WERI-Rb-1 (cell line): ENCODE data around the gene CCDC120.

Experiments used
- DNase-seq: peaks from one replicate; pipeline ENCODE4 v3.0.0-alpha.2; 2020
- H3K27ac ChIP-seq: fragments of 250-450 bp; sonication (Bioruptor Pico); 2 replicates; pipeline ENCODE4 v1.5.1; 2020; ENCODE audit warnings: mild to moderate bottlenecking, moderate library complexity
- H3K27me3 ChIP-seq: fragments of 250-450 bp; sonication (Bioruptor Pico); 2 replicates; pipeline ENCODE4 v1.5.1; 2021; ENCODE audit warnings: mild to moderate bottlenecking, low read depth, moderate library complexity; ENCODE audit not compliant: insufficient read depth, severe bottlenecking
- H3K36me3 ChIP-seq: fragments of 250-450 bp; sonication (Bioruptor Pico); 2 replicates; pipeline ENCODE4 v1.5.1; 2020; ENCODE audit warnings: mild to moderate bottlenecking, moderate library complexity
- H3K4me3 ChIP-seq: 2 replicates; pipeline ENCODE4 v1.5.1; 2011; ENCODE audit warnings: low read depth, mild to moderate bottlenecking, control low read depth, low read length
- H3K9me3 ChIP-seq: fragments of 250-450 bp; sonication (Bioruptor Pico); 2 replicates; pipeline ENCODE4 v1.5.1; 2021; ENCODE audit warnings: mild to moderate bottlenecking, moderate library complexity; ENCODE audit not compliant: severe bottlenecking
- CTCF ChIP-seq: IDR thresholded peaks from 2 replicates; pipeline ENCODE4 v1.5.1; 2011; ENCODE audit warnings: low read depth, mild to moderate bottlenecking, control low read depth, inconsistent platforms, low read length

CCDC120 gene

GRCh38 chrX:49077941-49078340, 19.1 kb downstream of the CCDC120 start:
- Histone ChIP-seq H3K9me3 (no peaks in the 10 kb centered on the region), H3K36me3 (no peaks in the 10 kb centered on the region), H3K27ac (no peak overlapping the region), H3K27me3 (peaks cover 4% of the 10 kb centered on the region), H3K4me3 (no peak overlapping the region)
- DNase-seq, result no peak
- TF ChIP-seq CTCF, result no peak

DNA sequence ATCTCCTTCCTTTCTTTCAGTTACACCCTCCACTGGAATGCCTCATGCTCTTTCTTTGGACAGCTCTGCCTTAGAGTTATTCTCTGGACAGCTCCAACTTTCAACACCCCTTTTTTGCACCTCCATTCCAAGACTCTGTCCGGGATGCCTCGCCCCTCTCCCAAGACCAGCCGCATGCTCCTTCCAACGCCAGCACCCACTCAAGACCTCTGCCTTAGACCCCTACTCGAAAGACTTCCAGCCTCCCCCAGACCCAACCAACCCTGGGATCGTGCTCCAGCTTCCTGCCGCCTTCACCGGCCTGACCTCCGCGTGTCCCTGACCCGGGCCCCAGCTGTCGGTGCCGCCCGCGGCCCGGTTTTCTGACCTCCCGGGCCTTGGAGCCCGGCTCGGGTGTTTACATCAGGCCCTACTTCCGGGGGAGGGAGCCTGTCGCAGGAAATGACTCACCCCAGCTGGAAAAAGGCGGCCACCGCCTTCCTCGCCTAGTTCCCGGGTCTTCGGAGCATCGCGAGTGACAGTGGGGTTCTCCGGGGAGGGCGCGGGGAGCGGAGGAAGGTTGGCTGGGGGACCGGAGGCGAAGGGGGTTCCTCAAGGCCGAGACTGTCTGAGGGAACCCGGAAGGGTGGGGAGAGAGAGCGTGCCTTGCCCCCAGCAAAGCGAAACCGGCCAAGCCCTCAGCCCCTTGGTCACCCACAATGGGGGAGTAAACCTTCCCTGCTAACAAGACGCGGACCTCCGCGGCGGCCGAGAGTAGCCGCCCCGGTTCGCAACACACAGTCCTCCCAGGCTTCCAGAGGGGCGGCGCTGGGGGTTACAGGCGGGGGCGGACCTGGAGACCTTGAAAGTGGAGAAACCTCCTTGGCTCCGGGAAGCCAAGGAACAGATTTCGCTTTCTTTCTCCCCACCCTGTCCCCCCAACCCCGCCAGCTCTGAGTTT, 21.0 kb downstream of the CCDC120 start, which contains the start of gene WDR45:
TSS of gene WDR45 (minus strand) at position 399 of the 940 bp plus-strand sequence. CDS start 1,792 bp downstream, outside the sequence.
- peak within 1 kb of the TSS; percentile 61 for H3K27ac ChIP-seq
- no peak for TF ChIP-seq CTCF
- H3K36me3 ChIP-seq, result no peaks in the 10 kb centered on the region
- peaks cover 4% of the 10 kb centered on the region for H3K27me3 ChIP-seq
- peak within 1 kb of the TSS; percentile 52 for H3K4me3 ChIP-seq
- H3K9me3 ChIP-seq, result no peaks in the 10 kb centered on the region
- DNase-seq, result peak; percentile 53

- no peak for TF ChIP-seq CTCF
- Histone ChIP-seq H3K27ac (no peak overlapping the region), H3K27me3 (no peaks in the 10 kb centered on the region), H3K4me3 (no peak overlapping the region), H3K36me3 (no peaks in the 10 kb centered on the region), H3K9me3 (no peaks in the 10 kb centered on the region)
- no peak for DNase-seq
These were observed 23.6 kb downstream of the CCDC120 start for GRCh38 chrX:49082271-49082871.

DNA sequence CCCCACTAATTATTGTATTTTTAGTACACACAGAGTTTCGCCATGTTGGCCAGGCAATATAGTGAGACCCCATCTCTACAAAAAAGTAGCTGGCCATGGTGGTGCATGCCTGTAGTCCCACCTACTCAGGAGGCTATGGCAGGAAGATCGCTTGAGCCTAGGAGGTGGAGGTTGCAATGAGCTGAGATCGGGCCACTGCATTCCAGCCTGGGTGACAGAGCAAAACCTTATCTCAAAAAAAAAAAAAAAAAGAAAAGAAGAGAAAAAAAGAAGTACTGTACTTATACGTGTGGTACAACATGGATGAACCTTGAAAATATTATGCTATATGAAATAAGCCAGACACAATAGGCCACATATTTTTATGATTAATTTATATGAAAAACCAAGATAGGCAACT, 30.8 kb downstream of the CCDC120 start:
- no peak for TF ChIP-seq CTCF
- peaks cover 2% of the 10 kb centered on the region for H3K27me3 ChIP-seq
- DNase-seq, result no peak

DNA sequence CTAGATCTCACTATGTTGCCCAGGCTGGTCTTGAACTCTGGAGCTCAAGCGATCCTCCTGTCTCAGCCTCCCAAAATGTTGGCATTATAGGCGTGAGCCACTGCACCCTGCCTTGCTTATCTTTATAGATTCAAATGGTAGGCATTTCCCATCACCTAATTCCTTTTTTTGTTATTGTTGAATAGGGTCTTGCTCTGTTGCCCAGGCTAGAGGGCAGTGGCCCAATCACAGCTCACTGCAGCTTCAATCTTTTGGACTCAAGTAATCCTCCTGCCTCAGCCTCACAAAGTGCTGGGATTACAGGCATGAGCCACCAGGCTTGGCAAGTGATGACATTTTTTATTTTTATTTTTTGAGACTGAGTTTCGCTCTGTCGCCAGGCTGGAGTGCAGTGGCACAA, 37.6 kb downstream of the CCDC120 start:
- Histone ChIP-seq H3K4me3 (no peak overlapping the region), H3K27ac (no peak overlapping the region), H3K27me3 (peaks cover 3% of the 10 kb centered on the region), H3K9me3 (no peaks in the 10 kb centered on the region), H3K36me3 (no peaks in the 10 kb centered on the region)
- no peak for TF ChIP-seq CTCF
- no peak for DNase-seq

More for the DNA sequence above, 30.8 kb downstream of the CCDC120 start:
- Histone ChIP-seq H3K9me3 (no peaks in the 10 kb centered on the region), H3K4me3 (no peak overlapping the region), H3K27ac (no peak overlapping the region), H3K36me3 (no peaks in the 10 kb centered on the region)
